Measurements from ENCODE around the gene C1GALT1.
A peak's percentile ranks its signal among the peaks of the same experiment; 100 is the strongest.

The C1GALT1 gene

DNA sequence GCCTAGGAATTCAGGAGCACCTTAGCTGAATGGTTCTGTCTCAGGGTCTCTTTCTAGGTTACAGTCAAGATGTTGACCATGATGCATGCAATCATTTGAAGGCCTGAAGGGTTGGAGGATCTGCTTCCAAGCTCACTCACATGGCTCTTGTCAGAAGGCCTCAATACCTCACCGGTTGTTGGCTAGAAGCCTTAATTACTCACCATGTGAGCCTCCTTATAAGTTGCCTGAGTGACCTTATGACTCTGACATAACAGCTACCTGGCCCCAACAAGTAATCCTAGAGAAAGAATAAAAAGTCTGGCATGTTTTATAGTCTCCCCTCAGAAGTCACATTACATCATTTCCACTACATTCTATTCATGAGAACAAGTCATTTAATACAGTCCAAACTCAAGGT lies 3.4 kb upstream of the C1GALT1 start:
- no peaks in the 10 kb centered on the region for H4K20me1 ChIP-seq (ENCODE audit: insufficient read depth, low read length)
- H3K4me1 ChIP-seq (ENCODE audit: insufficient read depth, low read length, severe bottlenecking), result peaks cover 13% of the 10 kb centered on the region
- H2AFZ ChIP-seq (ENCODE audit: low read length), result no peak overlapping the region
- no peak for TF ChIP-seq EZH2 (IDR thresholded peaks at IDR 0.05; ENCODE audit: borderline replicate concordance, low read length)
- TF ChIP-seq, protein P1, sequence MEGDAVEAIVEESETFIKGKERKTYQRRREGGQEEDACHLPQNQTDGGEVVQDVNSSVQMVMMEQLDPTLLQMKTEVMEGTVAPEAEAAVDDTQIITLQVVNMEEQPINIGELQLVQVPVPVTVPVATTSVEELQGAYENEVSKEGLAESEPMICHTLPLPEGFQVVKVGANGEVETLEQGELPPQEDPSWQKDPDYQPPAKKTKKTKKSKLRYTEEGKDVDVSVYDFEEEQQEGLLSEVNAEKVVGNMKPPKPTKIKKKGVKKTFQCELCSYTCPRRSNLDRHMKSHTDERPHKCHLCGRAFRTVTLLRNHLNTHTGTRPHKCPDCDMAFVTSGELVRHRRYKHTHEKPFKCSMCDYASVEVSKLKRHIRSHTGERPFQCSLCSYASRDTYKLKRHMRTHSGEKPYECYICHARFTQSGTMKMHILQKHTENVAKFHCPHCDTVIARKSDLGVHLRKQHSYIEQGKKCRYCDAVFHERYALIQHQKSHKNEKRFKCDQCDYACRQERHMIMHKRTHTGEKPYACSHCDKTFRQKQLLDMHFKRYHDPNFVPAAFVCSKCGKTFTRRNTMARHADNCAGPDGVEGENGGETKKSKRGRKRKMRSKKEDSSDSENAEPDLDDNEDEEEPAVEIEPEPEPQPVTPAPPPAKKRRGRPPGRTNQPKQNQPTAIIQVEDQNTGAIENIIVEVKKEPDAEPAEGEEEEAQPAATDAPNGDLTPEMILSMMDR (IDR thresholded peaks at IDR 0.05; ENCODE audit: low read length), result no peak
- peaks cover 8% of the 10 kb centered on the region for H3K79me2 ChIP-seq (ENCODE audit: insufficient read depth, low read length)
- no peaks in the 10 kb centered on the region for H3F3A ChIP-seq (ENCODE audit: insufficient read depth, low read length)
- H3K4me3 ChIP-seq (ENCODE audit: low read depth, low read length, poor library complexity, severe bottlenecking), result no peak overlapping the region
- H3K27me3 ChIP-seq (ENCODE audit: insufficient read depth, low read length), result no peaks in the 10 kb centered on the region
- H3K9ac ChIP-seq (ENCODE audit: low read length), result no peak overlapping the region
- H3K27ac ChIP-seq (ENCODE audit: low read depth, low read length, poor library complexity, severe bottlenecking), result no peak overlapping the region
- no peaks in the 10 kb centered on the region for H3K9me2 ChIP-seq (ENCODE audit: low read depth, low read length)
- H3K9me3 ChIP-seq (ENCODE audit: low read length), result no peaks in the 10 kb centered on the region
- H3K4me2 ChIP-seq (ENCODE audit: low read length), result no peak overlapping the region
- no peaks in the 10 kb centered on the region for H3K36me3 ChIP-seq (ENCODE audit: insufficient read depth, low read length)

DNA sequence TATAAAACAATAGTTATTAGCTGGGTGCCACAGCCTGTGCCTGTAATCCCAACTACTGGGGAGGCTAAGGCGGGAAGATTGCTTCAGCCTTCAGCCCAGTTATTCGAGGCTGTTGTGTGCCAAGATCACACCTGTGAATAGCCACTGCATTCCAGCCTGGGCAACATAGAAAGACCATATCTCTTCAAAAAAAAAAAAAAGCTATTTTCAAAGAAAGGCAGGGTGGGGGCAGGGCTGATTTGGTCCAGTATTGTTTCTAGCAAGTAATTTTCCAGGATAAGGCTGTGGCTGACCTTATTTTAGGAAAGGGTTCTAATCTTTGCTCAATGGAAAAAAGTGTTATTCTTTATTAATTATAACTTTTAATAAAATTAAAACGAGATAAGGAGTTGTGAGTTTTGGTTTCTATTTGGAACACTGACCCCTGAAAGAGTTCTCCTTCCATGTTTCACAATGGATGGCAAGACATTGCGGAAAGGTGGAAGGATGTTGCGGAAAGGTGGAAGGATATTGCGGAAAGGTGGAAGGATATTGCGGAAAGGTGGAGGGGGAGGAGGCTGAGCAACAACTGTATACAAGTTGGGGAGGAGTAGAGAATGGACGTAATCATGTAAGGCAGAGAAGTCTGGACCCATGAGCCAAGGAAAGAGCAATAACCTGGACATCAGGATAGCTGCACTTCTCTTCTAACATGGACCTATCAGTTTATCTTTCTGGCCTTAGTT lies 1.5 kb upstream of the C1GALT1 start:
- Histone ChIP-seq H3K27me3 (ENCODE audit: insufficient read depth, low read length) (no peaks in the 10 kb centered on the region), H3K27ac (ENCODE audit: low read depth, low read length, poor library complexity, severe bottlenecking) (peak overlapping the region; percentile 94), H4K20me1 (ENCODE audit: insufficient read depth, low read length) (no peaks in the 10 kb centered on the region), H3K4me3 (ENCODE audit: low read depth, low read length, poor library complexity, severe bottlenecking) (peak overlapping the region; percentile 75), H2AFZ (ENCODE audit: low read length) (no peak overlapping the region; the same call in 1 of the 2 replicates), H3F3A (ENCODE audit: insufficient read depth, low read length) (no peaks in the 10 kb centered on the region), H3K9me3 (ENCODE audit: low read length) (no peaks in the 10 kb centered on the region), H3K9me2 (ENCODE audit: low read depth, low read length) (no peaks in the 10 kb centered on the region), H3K79me2 (ENCODE audit: insufficient read depth, low read length) (peaks cover 28% of the 10 kb centered on the region), H3K4me1 (ENCODE audit: insufficient read depth, low read length, severe bottlenecking) (peaks cover 33% of the 10 kb centered on the region), H3K9ac (ENCODE audit: low read length) (peak overlapping the region; percentile 83), H3K4me2 (ENCODE audit: low read length) (peak overlapping the region; percentile 90), H3K36me3 (ENCODE audit: insufficient read depth, low read length) (peaks cover 10% of the 10 kb centered on the region)
- TF ChIP-seq EZH2 (IDR thresholded peaks at IDR 0.05; ENCODE audit: borderline replicate concordance, low read length), result no peak
- TF ChIP-seq, protein P1 (IDR thresholded peaks at IDR 0.05; ENCODE audit: low read length), result no peak

DNA sequence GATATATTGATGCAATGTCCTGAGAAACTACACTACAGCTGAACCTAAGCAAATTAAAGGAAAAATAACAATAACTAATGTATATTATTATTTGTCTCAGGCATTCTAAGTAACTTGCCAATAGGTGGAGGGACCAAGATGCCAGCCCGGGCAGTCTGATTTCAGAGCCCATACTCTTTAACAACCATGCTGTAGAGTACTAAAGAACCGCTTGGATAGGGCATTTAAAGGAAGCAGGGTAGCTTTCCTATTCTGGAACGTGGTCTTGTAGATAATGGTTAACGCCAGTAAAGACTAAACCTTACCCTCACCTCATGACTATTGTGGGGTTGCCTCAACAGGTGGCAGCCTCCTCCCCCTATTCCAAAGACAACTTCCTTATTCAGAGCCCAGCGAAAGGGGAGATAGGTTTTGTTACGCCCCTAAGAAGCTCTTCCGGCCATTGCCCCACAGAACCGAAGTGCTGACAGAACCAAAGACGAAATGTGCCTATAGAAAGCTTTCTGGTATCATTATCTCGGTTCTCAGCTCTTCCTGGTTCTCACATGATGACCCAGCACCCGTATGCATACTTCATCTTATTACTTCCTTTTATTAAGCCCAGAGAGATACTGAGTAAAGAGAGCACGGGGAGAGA lies 707 bp upstream of the C1GALT1 start:
- H3K36me3 ChIP-seq (ENCODE audit: insufficient read depth, low read length), result peaks cover 17% of the 10 kb centered on the region
- H3K27ac ChIP-seq (ENCODE audit: low read depth, low read length, poor library complexity, severe bottlenecking), result peak overlapping the region; percentile 94
- H2AFZ ChIP-seq (ENCODE audit: low read length), result peak overlapping the region; percentile 63
- peak overlapping the region; percentile 83 for H3K9ac ChIP-seq (ENCODE audit: low read length)
- no peaks in the 10 kb centered on the region for H3K27me3 ChIP-seq (ENCODE audit: insufficient read depth, low read length)
- peak overlapping the region; percentile 75 for H3K4me3 ChIP-seq (ENCODE audit: low read depth, low read length, poor library complexity, severe bottlenecking)
- peaks cover 34% of the 10 kb centered on the region for H3K4me1 ChIP-seq (ENCODE audit: insufficient read depth, low read length, severe bottlenecking)
- no peaks in the 10 kb centered on the region for H3K9me2 ChIP-seq (ENCODE audit: low read depth, low read length)
- TF ChIP-seq, protein P1 (IDR thresholded peaks at IDR 0.05; ENCODE audit: low read length), result peak; percentile 21
- TF ChIP-seq EZH2 (IDR thresholded peaks at IDR 0.05; ENCODE audit: borderline replicate concordance, low read length), result no peak
- H4K20me1 ChIP-seq (ENCODE audit: insufficient read depth, low read length), result no peaks in the 10 kb centered on the region
- H3K79me2 ChIP-seq (ENCODE audit: insufficient read depth, low read length), result peaks cover 35% of the 10 kb centered on the region
- H3F3A ChIP-seq (ENCODE audit: insufficient read depth, low read length), result no peaks in the 10 kb centered on the region
- peak overlapping the region; percentile 90 for H3K4me2 ChIP-seq (ENCODE audit: low read length)
- H3K9me3 ChIP-seq (ENCODE audit: low read length), result no peaks in the 10 kb centered on the region

Data from OCI-LY1 (cell line).